Measurements from ENCODE around the gene CHD5. TPM values are rescaled to one million over a fixed set of nuclear protein-coding genes. Genes with fewer than 3 reads are reported as not detected.

Gene CHD5
- total RNA-seq, 1 experiment from 2014 or later: 1.6 TPM

- no peak overlapping the region for H3K23ac ChIP-seq (ENCODE audit: insufficient read length, low read depth, low read length)
- Mint-ChIP-seq H3K4me1 (peaks cover 5 to 22% of the 10 kb centered on the region in 2 experiments), H3K4me3 (no peak overlapping the region), H3K36me3 (ENCODE audit: insufficient read depth in 1 of 3, low read depth in 3 of 3) (peaks cover 0 to 8% (median 2%) of the 10 kb centered on the region in 3 experiments; a peak in 1 of 7 replicates), H3K9me3 (no peaks in the 10 kb centered on the region), H3K27me3 (ENCODE audit: low read depth) (peaks cover 42% of the 10 kb centered on the region), H3K27ac (no peak overlapping the region; a peak in 1 of 7 replicates)
- no peak overlapping the region for H2BK120ac ChIP-seq (ENCODE audit: low read depth, low read length, poor library complexity, severe bottlenecking)
- no peak overlapping the region for H2AFZ ChIP-seq (ENCODE audit: low read length)
- no peak overlapping the region for H4K91ac ChIP-seq (ENCODE audit: insufficient read length, low read depth, low read length)
- H3K79me1 ChIP-seq (ENCODE audit: insufficient read depth, low read depth, low read length, poor library complexity, severe bottlenecking): no peaks in the 10 kb centered on the region
- no peak overlapping the region for H3K18ac ChIP-seq (ENCODE audit: insufficient read length, low read depth, low read length)
- H3K4ac ChIP-seq (ENCODE audit: low read depth, low read length): no peak overlapping the region
- H2BK15ac ChIP-seq (ENCODE audit: low read depth, low read length): no peak overlapping the region
- H3K4me2 ChIP-seq (ENCODE audit: insufficient read depth, insufficient read length, low read length): no peak overlapping the region
- DNase-seq: no peak
- no peaks in the 10 kb centered on the region for H3K9me3 ChIP-seq (ENCODE audit: control insufficient read depth, low read depth, low read length)
- H3T11ph ChIP-seq (ENCODE audit: low read length): no peak overlapping the region
- H3K27me3 ChIP-seq (ENCODE audit: insufficient read depth, low read length): no peaks in the 10 kb centered on the region; the same call in 1 of the 2 replicates
- no peak overlapping the region for H3K14ac ChIP-seq (ENCODE audit: insufficient read depth, low read length)
- WGBS (ENCODE audit: extremely low coverage, insufficient read length, low lambda C conversion rate): no CpG with 5 or more reads among the region's 16 CpGs
- H2BK5ac ChIP-seq (ENCODE audit: insufficient read length, low read length): no peak overlapping the region
- H3K27ac ChIP-seq (ENCODE audit: insufficient read length, low read depth, low read length): no peak overlapping the region
- H3K23me2 ChIP-seq (ENCODE audit: insufficient read length, low read depth, low read length, poor library complexity, severe bottlenecking): peaks cover 10% of the 10 kb centered on the region
- H4K8ac ChIP-seq (replicated peaks; ENCODE audit: insufficient read length, low read depth, low read length): no peak overlapping the region
- no peaks in the 10 kb centered on the region for H4K20me1 ChIP-seq (ENCODE audit: control insufficient read depth, insufficient read depth, insufficient read length)
- no peaks in the 10 kb centered on the region for H3K79me2 ChIP-seq (ENCODE audit: insufficient read depth, low read length)
- H3K9ac ChIP-seq (ENCODE audit: extremely low read depth, insufficient read length, low read length): no peak overlapping the region
- H3K4me1 ChIP-seq (ENCODE audit: insufficient read depth, low read length): no peaks in the 10 kb centered on the region
- H2BK20ac ChIP-seq (ENCODE audit: low read depth, low read length, poor library complexity, severe bottlenecking): no peak overlapping the region
- no peak overlapping the region for H3K56ac ChIP-seq (ENCODE audit: insufficient read length, low read depth, low read length)
- TF ChIP-seq CTCF (conservative IDR thresholded peaks at IDR 0.05): no peak
- no peak overlapping the region for H2BK12ac ChIP-seq (ENCODE audit: insufficient read length, low read depth, low read length)
- H2AK5ac ChIP-seq (ENCODE audit: insufficient read length, low read length): no peak overlapping the region
- no peak overlapping the region for H4K5ac ChIP-seq (ENCODE audit: insufficient read length, low read depth, low read length)
Observed at GRCh38 chr1:6211731-6212130, 31.6 kb upstream of the CHD5 start.
